ENCODE results near the gene LRIG1.

DNA sequence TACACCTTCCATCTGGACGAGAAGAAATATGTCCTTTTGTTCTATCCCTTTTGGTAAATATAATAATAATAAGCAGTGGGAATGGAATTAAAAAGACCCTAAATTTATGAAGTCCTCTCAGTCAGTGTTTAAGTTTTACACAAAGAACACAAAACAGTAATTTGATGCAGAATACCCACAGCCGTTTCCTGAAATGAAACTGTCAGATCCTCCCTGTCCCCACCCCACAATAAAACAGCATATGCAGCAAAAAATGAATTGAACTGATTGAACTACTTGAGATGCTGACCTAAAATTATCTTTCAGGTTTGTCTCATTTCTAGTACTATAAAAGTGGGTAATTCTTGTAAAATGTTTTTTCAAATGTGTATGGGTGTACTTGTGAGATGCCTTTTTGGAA is 2.2 kb upstream of the LRIG1 start:
- TF ChIP-seq EZH2phosphoT487 (IDR thresholded peaks at IDR 0.05) = no peak
- TF ChIP-seq, protein P1, sequence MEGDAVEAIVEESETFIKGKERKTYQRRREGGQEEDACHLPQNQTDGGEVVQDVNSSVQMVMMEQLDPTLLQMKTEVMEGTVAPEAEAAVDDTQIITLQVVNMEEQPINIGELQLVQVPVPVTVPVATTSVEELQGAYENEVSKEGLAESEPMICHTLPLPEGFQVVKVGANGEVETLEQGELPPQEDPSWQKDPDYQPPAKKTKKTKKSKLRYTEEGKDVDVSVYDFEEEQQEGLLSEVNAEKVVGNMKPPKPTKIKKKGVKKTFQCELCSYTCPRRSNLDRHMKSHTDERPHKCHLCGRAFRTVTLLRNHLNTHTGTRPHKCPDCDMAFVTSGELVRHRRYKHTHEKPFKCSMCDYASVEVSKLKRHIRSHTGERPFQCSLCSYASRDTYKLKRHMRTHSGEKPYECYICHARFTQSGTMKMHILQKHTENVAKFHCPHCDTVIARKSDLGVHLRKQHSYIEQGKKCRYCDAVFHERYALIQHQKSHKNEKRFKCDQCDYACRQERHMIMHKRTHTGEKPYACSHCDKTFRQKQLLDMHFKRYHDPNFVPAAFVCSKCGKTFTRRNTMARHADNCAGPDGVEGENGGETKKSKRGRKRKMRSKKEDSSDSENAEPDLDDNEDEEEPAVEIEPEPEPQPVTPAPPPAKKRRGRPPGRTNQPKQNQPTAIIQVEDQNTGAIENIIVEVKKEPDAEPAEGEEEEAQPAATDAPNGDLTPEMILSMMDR (IDR thresholded peaks at IDR 0.05) = no peak
- no peak for TF ChIP-seq EZH2 (IDR thresholded peaks at IDR 0.05)

Measured in neural progenitor cell (in vitro differentiated cells).